T-cell (primary cell): ENCODE results near the gene ZFR. TPM values are rescaled to one million over a fixed set of nuclear protein-coding genes. Genes with fewer than 3 reads are reported as not detected.
A peak's percentile ranks its signal among the peaks of the same experiment; 100 is the strongest.

Source experiments
- ATAC-seq, 4 experiments: fragments of 200-7000 bp in 3 of 4; fragments of 150-1000 bp in 1 of 4; cut with Tn5 transposase; replicated peaks in 1 of 4; 1 replicate in 3 of 4; 2 replicates in 1 of 4; pipeline ENCODE4 v1.10.0; 2021; ENCODE audit warnings: moderate library complexity in 3 of 4, mild to moderate bottlenecking in 2 of 4, moderate number of reproducible peaks in 1 of 4
- CTCF ChIA-PET, 2 donors: fragments of 300-600 bp; sonication (Branson Sonifier 250); formaldehyde crosslinking; loops; one replicate each; lab custom pipeline; 2022; ENCODE audit warnings: antibody characterized with exemption in 2 of 2; lab: Charles Lee
- POLR2A ChIA-PET, 2 donors: fragments of 300-600 bp; sonication (Branson Sonifier 250); formaldehyde crosslinking; loops; one replicate each; lab custom pipeline; 2022; ENCODE audit warnings: antibody characterized with exemption in 2 of 2; lab: Charles Lee
- DNase-seq, 35 experiments: peaks; one replicate each; pipeline versions ENCODE4 v3.0.0 to v3.0.0-alpha.2; 2013 to 2023
- H3K27ac ChIP-seq: one replicate; pipeline ENCODE4 v1.5.1; 2013; ENCODE audit warnings: low read length
- H3K27me3 ChIP-seq, 2 experiments: replicated peaks in 1 of 2; 1 replicate in 1 of 2; 2 replicates in 1 of 2; pipeline versions ENCODE4 v1.6.1 to v1.7.0; 2013; ENCODE audit warnings: low read length in 1 of 2, mixed read lengths in 1 of 2; ENCODE audit not compliant: control insufficient read depth in 2 of 2, insufficient read depth in 2 of 2; ENCODE audit errors: extremely low read depth in 1 of 2
- H3K36me3 ChIP-seq, 2 donors: 1 replicate in 1 of 2; 2 replicates in 1 of 2; pipeline versions ENCODE4 v1.6.1 to v1.7.0; 2013; ENCODE audit warnings: low read length in 1 of 2; ENCODE audit not compliant: control insufficient read depth in 2 of 2, insufficient read depth in 1 of 2; ENCODE audit errors: extremely low read depth in 1 of 2
- H3K4me1 ChIP-seq, 2 experiments: 1 replicate in 1 of 2; 2 replicates in 1 of 2; pipeline versions ENCODE4 v1.6.1 to v1.7.0; 2013; ENCODE audit warnings: low read length in 2 of 2, mixed read lengths in 1 of 2; ENCODE audit not compliant: insufficient read depth in 2 of 2, control insufficient read depth in 1 of 2; ENCODE audit errors: extremely low read depth in 1 of 2
- H3K4me3 ChIP-seq, 2 donors: 1 replicate in 1 of 2; 2 replicates in 1 of 2; pipeline versions ENCODE4 v1.5.1 to v1.7.0; 2013; ENCODE audit warnings: mild to moderate bottlenecking in 2 of 2, low read length in 1 of 2, moderate library complexity in 1 of 2; ENCODE audit not compliant: control insufficient read depth in 1 of 2; ENCODE audit errors: extremely low read depth in 1 of 2
- H3K9me3 ChIP-seq: 2 replicates; pipeline ENCODE4 v1.7.0; 2013
- H3K27ac Mint-ChIP-seq, 2 donors: one replicate each; pipeline ENCODE4 v1.8.0; 2020 to 2021; ENCODE audit warnings: mild to moderate bottlenecking in 2 of 2, mixed read lengths in 2 of 2
- H3K27me3 Mint-ChIP-seq, 2 donors: one replicate each; pipeline ENCODE4 v1.8.0; 2021 to 2022; ENCODE audit warnings: mixed read lengths in 2 of 2
- H3K36me3 Mint-ChIP-seq: one replicate; pipeline ENCODE4 v1.8.0; 2021; ENCODE audit warnings: mixed read lengths
- H3K4me1 Mint-ChIP-seq, 3 donors: one replicate each; pipeline ENCODE4 v1.8.0; 2020 to 2022; ENCODE audit warnings: mixed read lengths in 3 of 3, mild to moderate bottlenecking in 1 of 3
- H3K4me3 Mint-ChIP-seq, 3 donors: one replicate each; pipeline ENCODE4 v1.8.0; 2020 to 2022; ENCODE audit warnings: mild to moderate bottlenecking in 3 of 3, mixed read lengths in 3 of 3, moderate library complexity in 3 of 3
- H3K9me3 Mint-ChIP-seq, 3 donors: one replicate each; pipeline ENCODE4 v1.8.0; 2020 to 2022; ENCODE audit warnings: mixed read lengths in 3 of 3
- WGBS: methylation state at CpG from one replicate; pipeline ENCODE4 v1.1.5; 2013; ENCODE audit warnings: missing lambda C conversion rate; ENCODE audit not compliant: insufficient coverage; 5-methylcytosine and 5-hydroxymethylcytosine counted together
- total RNA-seq, 35 experiments: library from RNA in 6 of 35; stranded (reverse) in 6 of 35; fragments of 120-200 nt in 1 of 35; gene quantifications; one replicate each; pipeline versions ENCODE4 v1.2.1 to v1.2.4 and lab custom pipeline; 2013 to 2026

The ZFR gene
- total RNA-seq, 5 donors from 2014 or later (not counting 1 experiment from before 2014, with no cell fraction given): 50.1 to 55.9 (median 54.2) TPM

DNA sequence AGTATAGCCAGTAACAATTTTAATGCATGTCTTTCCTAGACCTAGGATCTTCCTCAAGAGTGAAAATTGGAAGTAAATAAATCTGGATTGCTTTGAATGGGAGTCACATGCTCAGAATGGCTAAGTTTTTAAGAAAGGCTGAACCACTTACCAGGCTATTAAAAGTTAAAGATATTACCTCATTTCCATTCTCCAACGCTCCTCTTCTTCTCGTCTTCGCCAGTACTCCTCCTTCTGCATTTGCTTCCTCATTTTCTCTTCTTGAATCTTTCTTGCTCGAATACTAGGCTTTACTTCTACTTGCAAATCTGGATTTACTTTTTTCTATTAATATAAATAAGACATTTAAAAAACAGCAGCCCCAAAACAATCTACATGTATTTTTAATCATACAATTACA, 49.6 kb downstream of the ZFR start:
- Mint-ChIP-seq H3K9me3 (no peaks in the 10 kb centered on the region), H3K27me3 (no peaks in the 10 kb centered on the region), H3K36me3 (peaks cover 43% of the 10 kb centered on the region), H3K27ac (no peak overlapping the region), H3K4me1 (no peaks in the 10 kb centered on the region), H3K4me3 (no peak overlapping the region)
- Histone ChIP-seq H3K4me1 (no peaks in the 10 kb centered on the region), H3K4me3 (no peak overlapping the region), H3K9me3 (no peaks in the 10 kb centered on the region), H3K27me3 (no peaks in the 10 kb centered on the region), H3K36me3 (peaks cover 5 to 82% of the 10 kb centered on the region in 2 donors), H3K27ac (no peak overlapping the region)
- ChIA-PET POLR2A (no interaction called here), CTCF (no interaction called here)
- ATAC-seq (no peak), DNase-seq (no peak)
- WGBS: 83% methylated on average over 1 of the region's 4 CpGs

DNA sequence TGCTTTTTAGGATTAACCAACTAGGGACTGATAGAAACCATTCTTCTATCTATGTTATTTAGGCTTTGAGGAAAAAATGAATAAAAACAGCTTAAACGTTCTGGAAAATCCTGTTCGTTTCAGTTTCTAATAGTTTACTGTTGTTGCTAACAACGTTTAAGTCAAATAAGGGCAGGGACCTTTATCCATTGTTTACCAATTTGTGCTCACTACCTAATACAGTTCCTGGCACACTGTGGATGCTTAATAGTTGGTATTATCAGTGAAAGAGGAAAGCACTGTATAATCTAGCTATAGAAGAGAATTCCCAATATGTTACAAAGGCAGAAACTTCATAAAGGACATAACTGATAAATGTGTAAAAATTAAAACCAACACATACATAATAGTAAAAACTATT, 52.5 kb downstream of the ZFR start:
- H3K4me1 Mint-ChIP-seq: no peaks in the 10 kb centered on the region
- ATAC-seq (no peak), DNase-seq (no peak)
- H3K27ac ChIP-seq: no peak overlapping the region
- H3K9me3 ChIP-seq: no peaks in the 10 kb centered on the region
- peaks cover 2 to 88% of the 10 kb centered on the region in 2 donors for H3K36me3 ChIP-seq
- H3K36me3 Mint-ChIP-seq: peaks cover 47% of the 10 kb centered on the region
- no peak overlapping the region for H3K4me3 ChIP-seq
- H3K27ac Mint-ChIP-seq: peak overlapping the region in 1 of 2 donors; percentile 28
- H3K9me3 Mint-ChIP-seq: no peaks in the 10 kb centered on the region
- CTCF ChIA-PET: interaction anchor here in 1 of 2 donors (0.6 kb wide), 1 partner anchor 198 kb away, joined by 3 read pairs; no protein-coding TSS in a partner anchor
- no peaks in the 10 kb centered on the region for H3K27me3 ChIP-seq
- WGBS: no CpG with 5 or more reads among the region's 3 CpGs
- H3K27me3 Mint-ChIP-seq: no peaks in the 10 kb centered on the region
- POLR2A ChIA-PET: no interaction called here
- no peak overlapping the region for H3K4me3 Mint-ChIP-seq
- H3K4me1 ChIP-seq: no peaks in the 10 kb centered on the region

DNA sequence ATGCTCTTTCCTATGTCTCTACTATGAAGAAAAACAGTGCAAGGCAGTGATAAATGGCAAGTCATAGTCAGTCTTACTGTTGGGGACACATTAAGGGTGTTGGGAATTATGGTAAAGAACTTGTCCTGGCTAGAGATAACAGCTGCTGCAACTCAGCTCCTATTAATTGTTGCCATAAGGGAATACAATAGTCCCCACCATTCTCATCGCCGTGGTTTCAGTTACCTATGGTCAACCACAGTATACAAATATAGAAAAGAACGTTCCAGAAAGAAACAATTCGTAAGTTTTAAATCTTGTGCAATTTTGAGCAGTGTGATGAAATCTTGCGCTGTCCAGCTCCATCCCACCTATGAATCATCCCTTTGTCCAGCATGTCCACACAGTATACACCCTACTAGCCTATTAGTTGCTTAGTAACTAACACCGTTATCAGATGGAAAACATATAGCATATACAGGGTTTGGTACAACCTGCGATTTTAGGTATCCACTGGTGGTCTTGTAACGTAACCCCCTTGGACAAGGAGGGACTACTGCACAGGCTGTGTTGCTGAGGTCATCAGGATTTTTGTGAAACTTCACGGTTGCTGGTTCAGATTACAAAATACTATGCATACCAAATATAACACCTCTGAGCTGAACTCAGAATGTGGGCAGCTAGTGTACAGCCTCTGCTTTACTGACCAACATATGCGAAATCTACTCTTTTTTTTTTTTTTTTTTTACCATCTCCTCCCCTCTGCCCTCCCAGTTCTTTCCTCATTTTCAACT, 53.5 kb downstream of the ZFR start:
- H3K36me3 ChIP-seq: peaks cover 2 to 83% of the 10 kb centered on the region in 2 donors
- no peak overlapping the region for H3K4me3 ChIP-seq
- Mint-ChIP-seq H3K36me3 (peaks cover 46% of the 10 kb centered on the region), H3K4me3 (no peak overlapping the region), H3K27ac (no peak overlapping the region), H3K4me1 (no peaks in the 10 kb centered on the region), H3K9me3 (no peaks in the 10 kb centered on the region), H3K27me3 (no peaks in the 10 kb centered on the region)
- H3K27me3 ChIP-seq: no peaks in the 10 kb centered on the region
- POLR2A ChIA-PET: interaction anchor here in 1 of 2 donors (0.5 kb wide), 1 partner anchor 50 kb away, joined by 4 read pairs; no protein-coding TSS in a partner anchor
- no peak for ATAC-seq
- H3K27ac ChIP-seq: no peak overlapping the region
- H3K4me1 ChIP-seq: no peaks in the 10 kb centered on the region
- no peaks in the 10 kb centered on the region for H3K9me3 ChIP-seq
- no peak for DNase-seq
- CTCF ChIA-PET: interaction anchor here in 1 of 2 donors (0.6 kb wide), 1 partner anchor 180 kb away, joined by 3 read pairs; no protein-coding TSS in a partner anchor
- 91% methylated on average over 5 of the region's 10 CpGs for WGBS

DNA sequence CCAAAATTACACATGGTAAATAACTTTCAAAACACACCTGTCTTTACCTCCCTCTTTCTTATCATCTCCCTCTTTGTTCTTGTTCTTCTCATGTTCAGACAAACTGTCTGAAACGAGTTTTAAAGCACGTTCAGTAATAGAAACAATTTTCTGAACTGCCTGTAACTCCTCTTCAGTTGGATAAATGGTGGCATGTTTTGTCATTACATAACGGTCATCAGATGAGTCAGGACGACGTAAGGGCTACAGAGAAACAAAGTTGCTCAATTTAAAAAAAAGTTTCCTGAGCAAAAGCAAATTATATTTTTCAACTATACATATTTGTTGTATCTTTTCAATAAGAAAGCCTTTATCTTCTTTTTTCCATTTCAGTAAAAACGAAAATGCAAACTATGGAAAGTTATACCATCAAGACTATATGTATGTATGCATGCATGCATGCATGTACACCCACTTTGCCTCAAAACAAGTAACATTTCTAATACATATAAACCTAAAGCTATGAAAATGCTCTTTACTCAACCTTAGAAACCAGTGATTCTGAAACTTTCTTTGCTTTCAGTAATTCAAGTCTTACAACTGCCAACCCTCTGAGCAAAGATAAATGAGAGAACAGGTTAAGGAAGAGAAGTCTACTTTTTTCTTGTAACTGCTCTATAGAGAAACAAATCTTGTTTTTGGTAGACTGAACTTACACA, 56.0 kb downstream of the ZFR start:
- H3K27me3 Mint-ChIP-seq: no peaks in the 10 kb centered on the region
- Histone ChIP-seq H3K4me3 (no peak overlapping the region), H3K4me1 (no peaks in the 10 kb centered on the region), H3K27me3 (no peaks in the 10 kb centered on the region), H3K9me3 (no peaks in the 10 kb centered on the region), H3K27ac (no peak overlapping the region), H3K36me3 (peaks cover 2 to 74% of the 10 kb centered on the region in 2 donors)
- CTCF ChIA-PET: no interaction called here
- peaks cover 56% of the 10 kb centered on the region for H3K36me3 Mint-ChIP-seq
- DNase-seq: no peak
- no peak for ATAC-seq
- POLR2A ChIA-PET: interaction anchor here in 1 of 2 donors (0.6 kb wide), 1 partner anchor 218 kb away, joined by 4 read pairs; no protein-coding TSS in a partner anchor
- no CpG with 5 or more reads among the region's 6 CpGs for WGBS
- H3K27ac Mint-ChIP-seq: peak overlapping the region in 1 of 2 donors; percentile 72
- no peak overlapping the region for H3K4me3 Mint-ChIP-seq
- H3K4me1 Mint-ChIP-seq: no peaks in the 10 kb centered on the region
- H3K9me3 Mint-ChIP-seq: no peaks in the 10 kb centered on the region

DNA sequence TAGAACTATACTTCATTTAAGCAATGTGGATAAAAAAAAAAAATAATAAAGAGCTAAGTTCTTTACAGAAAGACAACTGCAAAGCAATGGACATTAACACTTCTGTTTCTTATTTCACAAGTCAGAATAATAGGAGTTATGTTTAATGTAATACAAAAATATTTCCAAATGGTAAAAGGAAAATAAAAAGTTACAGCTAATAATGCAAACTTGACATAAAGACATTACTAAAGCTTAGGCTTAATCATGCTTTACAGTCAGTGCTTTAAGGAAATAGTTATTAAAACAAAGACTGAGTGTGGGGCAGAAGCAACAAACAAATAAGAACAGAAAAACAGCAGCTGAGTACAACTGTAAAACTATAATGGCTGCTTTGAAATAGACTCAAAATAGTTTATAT, 56.7 kb downstream of the ZFR start:
- Mint-ChIP-seq H3K4me3 (no peak overlapping the region), H3K27ac (no peak overlapping the region), H3K36me3 (peaks cover 57% of the 10 kb centered on the region), H3K27me3 (no peaks in the 10 kb centered on the region), H3K9me3 (no peaks in the 10 kb centered on the region), H3K4me1 (no peaks in the 10 kb centered on the region)
- DNase-seq (no peak), ATAC-seq (no peak)
- ChIA-PET CTCF (no interaction called here), POLR2A (interaction anchor here in 1 of 2 donors (0.8 kb wide), 1 partner anchor 20 kb away, joined by 6 read pairs; no protein-coding TSS in a partner anchor)
- H3K9me3 ChIP-seq: no peaks in the 10 kb centered on the region
- H3K4me3 ChIP-seq: no peak overlapping the region
- peaks cover 2 to 76% of the 10 kb centered on the region in 2 donors for H3K36me3 ChIP-seq
- no peaks in the 10 kb centered on the region for H3K27me3 ChIP-seq
- no peak overlapping the region for H3K27ac ChIP-seq
- H3K4me1 ChIP-seq: no peaks in the 10 kb centered on the region

DNA sequence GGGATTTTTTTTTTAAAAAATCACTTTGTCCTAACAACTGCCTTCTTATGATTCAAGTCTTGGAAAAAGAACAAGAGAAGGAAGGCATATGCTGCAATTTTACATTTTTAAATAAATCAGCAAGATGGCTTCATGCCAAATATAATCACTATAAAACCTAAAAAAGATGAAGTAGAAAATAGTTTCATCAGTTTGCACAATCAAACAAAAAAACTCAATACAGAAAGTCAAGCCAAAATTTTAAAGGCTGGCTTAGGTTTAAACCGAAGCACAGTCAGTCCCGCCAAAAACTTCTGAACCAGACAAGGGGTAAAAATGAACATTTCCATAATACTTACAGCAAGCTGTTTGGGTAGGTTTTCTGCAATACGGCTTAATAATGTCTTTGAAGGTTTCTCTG, 57.3 kb downstream of the ZFR start:
- DNase-seq (no peak), ATAC-seq (no peak)
- H3K27ac Mint-ChIP-seq: no peak overlapping the region
- Histone ChIP-seq H3K4me1 (no peaks in the 10 kb centered on the region), H3K27ac (no peak overlapping the region), H3K27me3 (no peaks in the 10 kb centered on the region), H3K4me3 (no peak overlapping the region), H3K36me3 (peaks cover 2 to 73% of the 10 kb centered on the region in 2 donors), H3K9me3 (no peaks in the 10 kb centered on the region)
- no CpG with 5 or more reads among the region's 3 CpGs for WGBS
- no peaks in the 10 kb centered on the region for H3K4me1 Mint-ChIP-seq
- H3K36me3 Mint-ChIP-seq: peaks cover 54% of the 10 kb centered on the region
- no peaks in the 10 kb centered on the region for H3K9me3 Mint-ChIP-seq
- no peaks in the 10 kb centered on the region for H3K27me3 Mint-ChIP-seq
- POLR2A ChIA-PET: interaction anchor here in 1 of 2 donors (0.5 kb wide), 1 partner anchor 110 kb away, joined by 7 read pairs; no protein-coding TSS in a partner anchor
- H3K4me3 Mint-ChIP-seq: no peak overlapping the region
- CTCF ChIA-PET: interaction anchor here in 1 of 2 donors (0.7 kb wide), 1 partner anchor 90 kb away, joined by 3 read pairs; no protein-coding TSS in a partner anchor
